ENCODE measurements around the gene SPATA46.

The SPATA46 gene

DNA sequence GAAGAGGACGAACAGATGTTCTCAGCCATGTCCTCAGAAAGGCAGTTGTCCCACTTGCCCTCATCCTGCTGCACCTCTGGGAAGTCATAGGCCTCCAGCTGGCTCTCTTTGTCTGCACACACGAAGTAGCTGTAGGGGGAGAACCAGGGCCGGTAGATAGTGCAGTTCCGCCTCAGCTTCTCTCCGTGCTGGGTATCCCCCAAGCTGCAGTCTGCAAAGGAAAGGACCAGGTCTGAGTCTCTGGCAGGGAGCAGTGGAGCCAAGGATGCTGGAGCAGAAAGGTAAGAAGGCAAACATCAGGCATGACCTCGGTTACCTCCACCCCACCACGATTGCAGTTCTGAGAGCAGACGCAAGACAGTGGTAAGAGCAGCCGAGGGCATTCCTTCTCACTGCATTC is 2.2 kb downstream of the SPATA46 start:
- no peak for DNase-seq (ENCODE audit: low read depth)

DNA sequence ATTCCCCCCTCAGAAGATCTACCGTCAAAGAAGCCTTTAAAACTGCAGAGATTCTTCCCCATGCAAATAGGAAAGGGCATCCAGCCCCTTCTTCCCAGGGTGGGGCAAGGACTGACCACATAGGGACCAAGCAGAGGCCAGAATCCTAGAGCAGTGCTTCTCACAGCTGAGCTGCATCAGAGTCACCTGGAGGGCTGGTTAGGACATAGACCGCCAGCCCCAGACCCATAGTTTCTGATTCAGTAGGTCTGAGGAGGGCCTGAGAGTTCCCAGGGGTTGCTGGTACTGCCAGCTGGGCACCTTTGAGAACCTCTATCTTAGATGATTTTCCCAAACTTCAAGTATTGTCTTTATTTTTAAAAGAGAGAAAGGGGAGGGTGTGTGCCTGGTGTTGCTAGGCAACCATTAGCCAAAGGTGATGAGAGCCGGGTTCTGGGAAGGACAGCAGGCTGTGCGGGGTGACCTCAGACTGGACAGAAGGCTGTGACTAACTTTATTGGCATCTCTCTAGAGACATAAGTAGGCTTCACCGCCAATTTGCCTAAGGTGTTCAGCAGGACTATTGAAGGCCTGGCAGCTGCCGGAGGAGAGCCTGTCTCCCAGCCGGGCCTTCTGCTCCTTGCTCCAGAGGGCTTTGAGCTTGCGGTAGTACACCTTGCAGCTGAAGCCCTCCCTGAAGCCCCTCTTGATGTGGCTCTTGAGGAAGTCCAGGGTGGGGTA is 3.0 kb downstream of the SPATA46 start:
- DNase-seq (ENCODE audit: low read depth), result no peak

DNA sequence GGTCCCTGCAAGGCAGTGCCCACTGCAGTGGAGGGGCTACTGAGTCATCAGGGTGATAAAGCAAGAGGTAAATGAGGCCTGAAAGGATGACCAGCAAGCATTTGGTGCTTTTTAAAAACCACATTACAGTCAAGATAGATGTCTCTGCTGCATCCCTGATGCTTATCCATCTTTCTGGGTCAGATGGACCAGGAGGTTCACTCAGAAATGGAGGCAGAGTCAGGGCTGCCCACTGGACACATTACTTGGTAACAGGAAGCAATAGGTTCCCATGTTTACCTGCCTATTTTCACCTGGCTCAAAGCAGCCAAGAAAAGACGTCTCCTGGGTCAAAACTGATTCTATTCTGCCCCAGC is 3.6 kb downstream of the SPATA46 start:
- DNase-seq (ENCODE audit: low read depth), result no peak

DNA sequence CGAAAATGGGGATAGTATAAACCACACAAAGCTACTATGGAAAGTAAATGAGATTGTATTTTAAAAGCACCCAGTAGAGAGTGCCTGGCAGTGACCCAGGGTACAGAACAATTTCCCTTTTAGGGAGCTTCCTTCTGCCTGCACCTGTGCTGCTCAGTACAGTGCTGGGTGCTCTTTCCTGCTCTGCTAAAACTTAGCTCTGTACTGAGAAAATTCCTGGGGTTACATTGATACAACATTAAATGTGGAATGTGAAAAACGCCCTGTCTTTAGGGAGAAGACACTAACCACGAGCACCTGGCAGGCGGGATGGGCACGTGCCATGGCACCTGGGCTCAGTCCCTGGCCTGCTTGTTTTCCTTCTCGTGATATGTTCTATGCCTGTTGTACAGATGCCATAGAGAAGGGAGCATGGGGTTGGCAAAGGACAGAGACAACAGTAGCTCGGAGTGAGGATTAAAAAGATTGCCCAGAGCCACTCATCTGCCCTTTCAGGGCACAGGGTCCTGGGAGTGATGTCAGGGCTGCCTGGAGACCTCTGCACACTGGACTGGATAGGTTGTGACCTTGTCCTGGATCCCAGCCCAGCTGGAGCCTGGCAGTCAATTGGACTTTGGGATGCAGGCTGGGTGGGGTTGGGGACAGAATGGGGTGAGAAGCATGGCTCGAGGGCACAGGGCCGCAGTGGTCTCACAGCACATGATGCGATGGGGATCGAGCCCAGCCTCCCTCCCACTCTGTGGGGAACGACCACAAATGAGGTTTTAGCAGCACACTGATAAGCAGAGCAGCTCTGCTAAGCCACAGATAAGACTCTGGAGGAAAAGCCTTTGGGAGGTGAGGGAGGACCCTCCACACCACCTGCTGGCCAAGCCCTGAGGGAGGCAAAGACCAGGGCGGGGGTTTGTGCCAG is 4.2 kb downstream of the SPATA46 start:
- no peak for DNase-seq (ENCODE audit: low read depth)

DNA sequence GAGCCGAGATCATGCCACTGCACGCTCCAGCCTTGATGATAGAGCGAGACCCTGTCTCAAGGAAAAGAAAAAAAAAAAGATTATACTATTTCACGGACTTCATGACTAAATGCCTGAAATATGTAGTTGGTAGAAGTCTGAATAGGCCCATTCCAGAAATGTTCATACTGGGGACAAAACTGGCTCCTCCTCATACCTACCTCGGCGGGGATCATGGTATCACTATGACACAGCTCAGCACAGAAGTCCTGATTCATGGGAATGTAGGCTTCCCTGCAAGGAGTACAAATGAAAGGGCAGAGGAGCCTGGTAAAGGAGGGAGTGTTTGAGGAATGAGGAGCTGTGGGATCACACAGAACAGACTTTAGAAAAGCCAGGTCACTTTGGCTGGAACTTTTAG is 5.0 kb downstream of the SPATA46 start:
- DNase-seq (ENCODE audit: low read depth), result no peak

DNA sequence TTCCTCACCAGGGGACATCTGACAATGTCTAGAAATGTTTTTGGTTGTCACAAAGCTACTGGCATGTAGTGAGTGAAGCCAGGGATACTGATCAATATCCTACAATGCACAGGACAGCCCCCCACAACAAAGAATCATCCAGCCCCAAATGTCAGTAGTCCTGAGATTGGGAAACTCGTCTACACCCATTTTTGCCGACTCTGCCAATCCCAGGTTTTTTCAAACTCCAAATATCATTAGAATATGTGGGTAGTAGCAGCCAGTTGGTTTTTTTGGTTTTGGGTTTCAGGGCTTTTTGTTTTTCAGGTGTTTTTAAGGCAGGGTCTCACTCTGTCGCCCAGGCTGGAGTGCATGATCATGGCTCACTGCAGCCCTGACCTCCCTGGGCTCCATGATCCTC is 5.9 kb downstream of the SPATA46 start:
- DNase-seq (ENCODE audit: low read depth), result no peak

DNA sequence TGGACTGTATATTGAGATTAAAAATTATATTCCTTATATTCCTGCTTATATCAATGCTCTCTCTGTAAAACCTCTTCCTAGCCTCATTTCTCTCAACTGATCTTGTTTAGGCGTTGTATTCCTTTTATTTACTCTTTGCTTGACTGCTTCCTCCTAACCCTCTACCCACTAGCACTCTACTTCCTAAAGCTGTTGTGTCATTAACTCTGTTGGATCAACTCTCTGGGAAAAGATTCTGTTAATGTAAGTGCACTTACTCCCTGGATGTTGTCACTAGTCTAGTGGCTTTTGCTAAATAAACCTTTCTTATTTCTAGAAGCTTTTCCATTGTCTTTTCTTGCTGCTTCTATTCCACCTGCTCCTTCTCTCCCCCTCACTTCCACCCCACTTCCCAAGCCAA is 6.5 kb downstream of the SPATA46 start:
- no peak for DNase-seq (ENCODE audit: low read depth)

DNA sequence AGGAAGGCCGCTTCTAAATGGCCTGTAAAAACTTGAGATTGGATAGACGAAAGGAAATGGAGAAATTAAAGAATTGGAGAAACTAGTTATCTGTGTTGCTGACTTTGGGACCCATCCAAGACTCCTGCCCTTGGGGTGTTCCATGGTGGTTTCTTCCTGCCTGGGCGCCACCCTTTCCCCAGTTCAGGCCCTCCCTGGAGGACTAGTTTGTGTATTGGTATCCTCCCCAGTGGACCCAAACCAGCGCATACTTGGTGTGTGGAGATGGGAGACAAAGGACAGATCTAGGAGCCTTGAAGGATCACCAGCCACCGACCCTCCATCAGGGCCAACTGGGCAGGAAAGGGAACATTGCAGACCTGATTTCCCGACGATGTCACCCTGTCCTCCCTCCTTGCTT is 7.1 kb downstream of the SPATA46 start:
- no peak for DNase-seq (ENCODE audit: low read depth)

DNA sequence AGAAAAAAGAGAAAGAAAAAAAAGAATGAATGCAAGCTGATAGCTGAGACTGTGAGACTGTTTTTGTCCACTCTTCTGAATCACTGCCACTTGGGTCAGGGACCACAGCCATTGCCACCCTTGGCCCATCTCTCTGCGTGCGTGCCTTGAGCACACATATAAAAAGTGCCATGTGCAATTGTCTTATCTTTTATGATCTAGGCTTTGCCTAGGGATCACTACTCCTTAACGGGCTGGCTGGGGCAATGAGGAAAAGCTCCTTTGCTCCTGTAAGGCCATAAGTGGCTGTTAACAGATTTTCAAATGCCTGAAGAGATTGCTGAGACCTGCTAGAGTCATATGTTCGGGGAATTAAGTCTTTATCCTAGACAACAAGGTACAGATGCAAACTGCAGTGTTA is 8.2 kb downstream of the SPATA46 start:
- no peak for DNase-seq (ENCODE audit: low read depth)

DNA sequence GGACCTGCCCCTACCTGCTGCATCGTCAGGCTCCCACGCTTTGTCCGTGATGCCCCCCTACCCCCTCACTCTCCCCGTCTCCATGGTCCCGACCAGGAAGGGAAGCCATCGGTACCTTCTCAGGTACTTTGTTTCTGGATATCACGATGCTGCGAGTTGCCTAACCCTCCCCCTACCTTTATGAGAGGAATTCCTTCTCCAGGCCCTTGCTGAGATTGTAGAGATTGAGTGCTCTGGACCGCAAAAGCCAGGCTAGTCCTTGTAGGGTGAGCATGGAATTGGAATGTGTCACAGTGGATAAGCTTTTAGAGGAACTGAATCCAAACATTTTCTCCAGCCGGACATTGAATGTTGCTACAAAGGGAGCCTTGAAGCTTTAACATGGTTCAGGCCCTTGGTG is 8.9 kb downstream of the SPATA46 start:
- DNase-seq (ENCODE audit: low read depth), result no peak

DNA sequence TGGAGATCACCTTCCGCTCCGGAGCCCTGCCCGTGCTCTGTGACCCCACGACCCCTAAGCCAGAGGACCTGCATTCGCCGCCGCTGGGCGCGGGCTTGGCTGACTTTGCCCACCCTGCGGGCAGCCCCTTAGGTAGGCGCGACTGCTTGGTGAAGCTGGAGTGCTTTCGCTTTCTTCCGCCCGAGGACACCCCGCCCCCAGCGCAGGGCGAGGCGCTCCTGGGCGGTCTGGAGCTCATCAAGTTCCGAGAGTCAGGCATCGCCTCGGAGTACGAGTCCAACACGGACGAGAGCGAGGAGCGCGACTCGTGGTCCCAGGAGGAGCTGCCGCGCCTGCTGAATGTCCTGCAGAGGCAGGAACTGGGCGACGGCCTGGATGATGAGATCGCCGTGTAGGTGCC is 9.6 kb downstream of the SPATA46 start:
- no peak for DNase-seq (ENCODE audit: low read depth)

DNA sequence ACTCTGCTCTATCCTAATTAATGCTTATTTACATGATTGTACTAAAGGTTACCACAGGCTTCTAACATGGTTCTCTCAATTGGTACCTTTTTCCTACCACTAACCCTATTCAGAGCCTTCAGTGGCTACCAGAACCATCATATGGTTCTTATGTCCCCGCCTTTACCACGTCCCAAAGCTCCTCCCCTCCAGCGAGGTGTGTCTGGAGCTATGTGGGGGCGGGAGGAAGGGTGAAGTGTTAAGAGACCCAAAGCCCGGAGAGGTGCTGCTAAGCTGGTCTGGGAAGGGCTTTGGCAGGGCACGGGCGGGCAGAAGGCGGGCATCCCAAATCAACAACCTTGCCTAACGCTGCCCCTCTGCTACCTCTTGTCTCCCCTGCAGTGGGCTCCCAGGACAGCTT is 10.0 kb downstream of the SPATA46 start:
- no peak for DNase-seq (ENCODE audit: low read depth)

DNA sequence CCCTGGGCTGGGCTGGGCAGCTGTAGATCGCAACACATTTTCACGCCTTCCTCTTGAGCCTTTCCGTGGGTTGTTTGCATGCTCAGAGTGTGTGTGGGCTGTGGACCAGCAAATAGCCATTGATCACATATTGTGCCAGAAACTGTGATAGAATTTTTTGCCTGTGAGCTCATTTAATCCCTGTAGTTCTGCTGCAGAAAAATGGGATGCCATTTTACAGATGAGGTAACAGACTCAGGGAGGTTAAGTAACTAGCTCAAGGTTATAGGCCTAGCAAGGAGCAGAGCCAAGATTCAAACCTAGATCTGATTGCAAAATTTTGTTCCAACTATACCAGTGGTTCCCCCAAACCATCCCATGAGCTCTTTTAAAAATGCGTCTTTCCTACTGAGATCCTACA is 10.5 kb downstream of the SPATA46 start:
- no peak for DNase-seq (ENCODE audit: low read depth)

DNA sequence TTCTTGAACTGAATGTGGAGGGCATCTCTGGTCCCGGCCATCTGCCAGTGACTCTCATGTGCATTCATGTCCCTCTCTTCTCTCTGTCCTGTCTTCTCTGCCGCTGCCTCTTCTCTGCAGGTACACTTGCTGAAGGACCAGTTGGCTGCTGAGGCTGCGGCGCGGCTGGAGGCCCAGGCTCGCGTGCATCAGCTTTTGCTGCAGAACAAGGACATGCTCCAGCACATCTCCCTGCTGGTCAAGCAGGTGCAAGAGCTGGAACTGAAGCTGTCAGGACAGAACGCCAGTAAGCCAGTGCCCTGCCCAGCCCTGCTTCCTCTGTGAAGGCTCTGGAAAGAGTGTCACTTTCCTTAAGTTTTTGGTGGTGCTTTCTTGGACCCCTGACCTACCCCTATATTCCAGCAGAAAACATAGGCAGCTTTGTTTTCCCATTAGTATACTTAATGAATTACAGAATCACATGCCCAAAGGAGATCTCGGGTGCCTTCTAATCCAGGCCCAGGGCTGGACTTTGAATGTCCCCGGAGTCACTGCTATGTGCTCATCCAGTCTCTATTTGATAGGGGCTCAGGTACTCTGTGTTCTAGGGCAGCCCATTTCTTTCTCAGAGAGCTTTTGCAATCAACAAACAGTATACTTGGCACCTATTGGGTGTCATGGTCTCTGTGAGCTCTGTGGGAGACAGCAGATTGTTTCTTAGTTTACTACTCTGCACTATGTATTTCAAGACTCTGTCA is 11.2 kb downstream of the SPATA46 start:
- no peak for DNase-seq (ENCODE audit: low read depth)

DNA sequence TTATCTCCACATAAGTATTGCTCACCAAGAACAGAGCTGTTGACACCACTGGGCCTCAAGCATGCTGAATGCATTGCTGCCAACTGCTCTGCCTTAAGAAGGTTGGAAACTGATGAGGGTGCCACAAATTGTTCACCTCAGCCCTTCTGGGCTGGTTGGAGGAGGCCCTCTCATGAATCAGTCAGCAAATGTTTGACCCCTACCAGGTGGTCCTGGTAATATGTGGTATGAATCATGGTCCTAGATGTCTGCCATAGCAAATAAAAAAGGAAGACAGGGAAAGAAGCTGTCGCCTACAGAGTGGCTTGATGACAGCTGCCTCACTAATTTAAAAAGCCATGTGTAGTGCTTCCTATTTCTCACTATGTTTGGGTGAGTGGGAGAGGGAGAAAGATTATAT is 12.2 kb downstream of the SPATA46 start:
- no peak for DNase-seq (ENCODE audit: low read depth)

DNA sequence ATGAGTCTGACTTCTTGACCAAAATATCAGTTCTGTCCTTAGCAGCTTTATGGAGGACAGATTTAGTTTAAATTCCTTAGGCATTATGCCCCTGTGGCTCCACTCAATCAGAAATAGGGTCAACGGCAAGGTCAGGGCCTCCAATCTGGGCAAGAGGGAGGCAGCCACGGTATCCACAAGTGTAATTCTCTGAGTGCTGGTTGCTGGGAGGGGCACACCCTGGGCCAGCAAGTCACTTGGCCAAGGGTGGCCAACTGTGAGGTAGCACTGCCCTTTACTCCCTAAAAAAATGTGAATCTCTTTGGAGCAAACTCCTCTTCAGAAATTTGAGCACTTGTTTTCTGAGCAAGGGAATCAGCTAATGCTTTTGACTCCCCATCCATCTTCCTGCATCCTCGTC is 12.8 kb downstream of the SPATA46 start:
- no peak for DNase-seq (ENCODE audit: low read depth)

DNA sequence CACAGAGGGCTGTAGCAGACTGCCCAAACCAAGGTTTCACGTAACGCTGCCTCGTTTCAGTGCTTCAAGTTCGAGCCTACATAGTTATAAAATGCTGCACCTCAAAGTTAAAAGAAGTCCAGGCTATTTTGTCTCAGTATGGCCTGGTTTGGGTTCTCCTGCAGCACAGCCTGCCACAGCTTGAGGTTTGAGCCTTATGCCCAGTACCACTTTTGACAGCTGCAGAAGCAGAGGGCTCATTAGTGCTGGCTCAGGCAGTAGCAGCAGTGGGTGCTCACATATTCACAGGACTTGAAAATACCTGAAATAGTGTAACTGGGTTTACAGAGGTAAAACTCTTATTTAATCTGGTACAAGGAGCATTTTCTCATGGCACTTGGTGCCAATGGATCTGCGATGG is 15.3 kb downstream of the SPATA46 start:
- no peak for DNase-seq (ENCODE audit: low read depth)

DNA sequence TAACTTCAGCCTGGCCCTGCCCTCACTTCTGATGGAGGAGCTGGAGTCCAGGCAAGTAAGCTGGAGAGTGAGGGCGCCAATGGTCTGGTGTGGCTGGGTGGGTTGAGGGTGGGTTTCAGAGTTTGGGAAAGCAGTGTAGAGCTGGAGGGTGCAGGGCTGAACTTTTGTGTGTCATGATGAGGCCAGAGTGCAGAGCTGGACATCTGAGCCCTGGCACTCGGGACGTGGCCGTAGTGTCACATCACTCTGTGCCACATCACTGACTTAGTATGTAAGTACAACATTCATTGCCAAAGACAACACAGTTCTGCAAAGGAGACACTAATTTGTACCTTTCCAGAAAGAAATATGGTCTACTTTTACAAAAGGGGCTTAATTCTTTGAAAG is 15.8 kb downstream of the SPATA46 start:
- DNase-seq (ENCODE audit: low read depth), result no peak

DNA sequence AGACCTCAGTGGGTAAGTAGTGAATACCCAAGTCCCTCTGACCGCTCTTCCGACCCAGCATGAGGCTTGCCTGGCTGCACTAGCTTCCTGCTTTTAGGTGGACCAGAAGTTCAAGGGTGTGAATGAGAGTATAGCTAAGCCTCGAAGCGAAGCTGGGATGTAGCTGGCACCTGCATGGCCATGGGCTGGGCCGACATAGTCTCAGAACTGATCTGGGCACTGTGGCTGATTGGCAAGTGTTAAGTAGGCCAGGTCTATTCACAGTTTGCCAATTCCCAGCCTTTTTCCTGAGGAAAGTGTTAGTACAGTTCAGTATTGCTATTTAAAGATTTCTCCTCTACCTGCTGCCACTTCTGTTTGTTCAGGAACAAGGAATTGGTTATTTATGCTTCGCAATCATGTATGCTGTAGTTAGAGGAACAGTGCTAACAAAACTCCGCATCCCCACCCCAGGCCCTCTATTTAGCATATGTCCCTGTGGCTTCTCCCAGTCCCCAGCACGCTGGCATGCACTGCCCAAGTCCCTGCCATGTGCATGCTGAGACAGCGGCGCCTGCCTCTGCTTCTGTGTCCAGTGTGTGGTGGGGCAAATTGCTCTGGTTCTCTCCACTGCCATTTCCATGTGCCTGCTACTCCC is 16.3 kb downstream of the SPATA46 start:
- no peak for DNase-seq (ENCODE audit: low read depth)

DNA sequence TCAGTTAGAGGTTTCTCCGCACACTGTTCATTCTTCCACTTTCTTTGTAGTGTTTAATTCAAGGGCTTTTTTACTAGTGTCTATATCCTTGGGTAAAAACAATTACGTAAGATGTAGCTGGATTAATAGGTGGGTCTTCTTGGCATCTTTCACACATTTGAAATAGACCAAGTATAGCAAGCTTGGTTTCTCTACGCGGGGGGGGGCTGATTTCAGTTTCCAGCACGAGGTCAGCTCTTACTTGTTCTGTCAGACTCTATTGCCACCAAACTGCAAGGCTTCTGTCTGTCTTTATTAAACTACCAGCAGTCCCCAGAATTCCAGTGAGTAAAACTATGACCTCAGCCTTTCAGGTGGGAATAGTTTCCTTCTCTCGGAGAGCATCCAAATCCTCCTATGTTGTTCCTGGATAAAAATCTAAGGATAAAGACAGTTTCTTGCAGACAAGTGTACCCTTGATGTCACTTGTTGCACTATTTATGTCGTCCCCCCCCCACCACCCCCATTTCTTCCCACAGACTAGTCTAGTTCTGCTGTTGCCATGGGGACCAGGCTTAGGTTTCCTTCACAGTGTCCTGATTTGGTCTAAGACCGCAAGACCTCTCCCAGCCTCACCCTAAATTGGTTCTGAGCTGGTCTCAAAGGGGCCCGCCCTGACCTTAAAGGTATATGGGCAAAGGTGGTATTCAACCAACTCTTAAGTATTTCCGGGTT is 17.0 kb downstream of the SPATA46 start:
- no peak for DNase-seq (ENCODE audit: low read depth)

DNA sequence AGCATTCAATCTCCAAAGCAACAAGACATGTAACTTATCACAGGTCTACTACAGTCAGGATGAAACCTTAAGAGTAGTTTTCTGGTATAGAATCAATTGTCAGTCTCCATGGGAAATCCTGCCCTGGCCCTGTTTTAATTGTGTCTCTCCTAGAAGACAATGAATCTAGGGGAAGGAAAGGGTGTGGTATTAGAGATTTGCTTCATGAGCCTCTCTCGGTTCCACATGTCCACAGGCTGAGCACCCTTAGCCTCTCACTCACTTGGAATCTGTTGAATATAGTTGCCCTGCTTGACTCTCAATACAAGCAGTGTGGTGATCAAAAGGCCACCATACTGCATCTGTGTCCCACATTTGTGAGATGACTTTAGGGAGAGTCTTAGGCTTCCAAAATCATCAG is 17.7 kb downstream of the SPATA46 start:
- DNase-seq (ENCODE audit: low read depth), result no peak
